Measurements from ENCODE around the gene LINS1. TPM values are rescaled to one million over a fixed set of nuclear protein-coding genes. Genes with fewer than 3 reads are reported as not detected.

Gene LINS1
- total RNA-seq, 2 experiments from 2014 or later, result 38.9 to 39.6 TPM

DNA sequence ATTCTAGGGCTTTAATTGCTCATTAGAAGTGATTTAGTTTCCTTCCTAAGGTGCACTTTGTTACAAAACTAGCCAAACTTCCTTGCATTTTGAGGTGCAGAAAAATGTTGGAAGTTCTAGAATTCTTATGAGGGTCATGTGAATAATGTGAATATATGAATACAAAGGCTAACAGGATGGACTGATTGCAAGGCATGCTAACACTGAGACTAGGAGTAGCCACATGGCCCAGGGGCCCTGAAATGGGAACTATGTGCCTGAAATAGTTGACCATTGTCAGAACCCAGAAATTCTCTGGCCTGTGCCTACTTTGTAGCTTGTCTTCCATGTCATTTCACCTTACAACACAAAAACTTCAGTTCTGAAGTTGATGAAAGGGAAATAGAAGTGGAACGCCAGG is 11.2 kb upstream of the LINS1 start:
- no peaks in the 10 kb centered on the region for H3K9me3 Mint-ChIP-seq
- H3K36me3 Mint-ChIP-seq (ENCODE audit: low read depth), result peaks cover 87% of the 10 kb centered on the region
- Histone ChIP-seq H3K9me3 (ENCODE audit: control insufficient read depth in 1 of 2, insufficient read depth in 1 of 2, low read length in 2 of 2) (no peaks in the 10 kb centered on the region), H3K27me3 (ENCODE audit: control insufficient read depth in 1 of 2, insufficient read depth in 2 of 2, low read length in 2 of 2) (no peaks in the 10 kb centered on the region), H3K27ac (ENCODE audit: low read depth in 1 of 2, low read length in 2 of 2) (no peak overlapping the region), H3K4me1 (ENCODE audit: insufficient read depth, low read length) (no peaks in the 10 kb centered on the region), H3K4me3 (ENCODE audit: low read length) (no peak overlapping the region), H3K36me3 (ENCODE audit: insufficient read depth, low read length) (peaks cover 74% of the 10 kb centered on the region)
- ATAC-seq (ENCODE audit: poor library complexity) (no peak), DNase-seq (no peak)
- H3K27ac Mint-ChIP-seq, result no peak overlapping the region
- TF ChIP-seq, protein P1, sequence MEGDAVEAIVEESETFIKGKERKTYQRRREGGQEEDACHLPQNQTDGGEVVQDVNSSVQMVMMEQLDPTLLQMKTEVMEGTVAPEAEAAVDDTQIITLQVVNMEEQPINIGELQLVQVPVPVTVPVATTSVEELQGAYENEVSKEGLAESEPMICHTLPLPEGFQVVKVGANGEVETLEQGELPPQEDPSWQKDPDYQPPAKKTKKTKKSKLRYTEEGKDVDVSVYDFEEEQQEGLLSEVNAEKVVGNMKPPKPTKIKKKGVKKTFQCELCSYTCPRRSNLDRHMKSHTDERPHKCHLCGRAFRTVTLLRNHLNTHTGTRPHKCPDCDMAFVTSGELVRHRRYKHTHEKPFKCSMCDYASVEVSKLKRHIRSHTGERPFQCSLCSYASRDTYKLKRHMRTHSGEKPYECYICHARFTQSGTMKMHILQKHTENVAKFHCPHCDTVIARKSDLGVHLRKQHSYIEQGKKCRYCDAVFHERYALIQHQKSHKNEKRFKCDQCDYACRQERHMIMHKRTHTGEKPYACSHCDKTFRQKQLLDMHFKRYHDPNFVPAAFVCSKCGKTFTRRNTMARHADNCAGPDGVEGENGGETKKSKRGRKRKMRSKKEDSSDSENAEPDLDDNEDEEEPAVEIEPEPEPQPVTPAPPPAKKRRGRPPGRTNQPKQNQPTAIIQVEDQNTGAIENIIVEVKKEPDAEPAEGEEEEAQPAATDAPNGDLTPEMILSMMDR (IDR thresholded peaks at IDR 0.05), result no peak
- ChIA-PET CTCF (no interaction called here), POLR2A (no interaction called here)
- peaks cover 30% of the 10 kb centered on the region for H3K4me1 Mint-ChIP-seq (ENCODE audit: low read depth)
- no peaks in the 10 kb centered on the region for H3K27me3 Mint-ChIP-seq
- no peak overlapping the region for H3K4me3 Mint-ChIP-seq
- intact Hi-C loops (cut with DNase I, micrococcal nuclease), result no loop called here

DNA sequence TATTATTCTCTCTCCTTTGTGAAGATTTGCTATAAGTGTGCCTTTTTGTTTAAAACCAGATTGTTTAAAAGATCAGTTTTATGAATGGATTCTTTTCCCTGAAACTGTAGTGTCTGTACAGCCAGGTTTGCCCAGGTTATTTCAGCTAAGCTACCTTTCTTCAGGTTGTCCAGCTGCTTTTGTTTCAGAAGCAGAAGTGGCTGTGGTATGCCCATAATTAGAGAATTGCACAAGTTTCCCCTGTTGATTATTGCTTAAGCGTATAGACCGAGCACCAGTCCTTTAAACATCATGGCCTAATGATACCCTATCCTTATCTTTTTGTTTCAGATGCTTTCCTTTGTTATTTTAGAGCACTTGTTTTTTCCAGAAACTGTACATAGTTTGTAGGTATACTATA is 10.6 kb upstream of the LINS1 start:
- Histone ChIP-seq H3K27ac (ENCODE audit: low read depth in 1 of 2, low read length in 2 of 2) (no peak overlapping the region), H3K36me3 (ENCODE audit: insufficient read depth, low read length) (peaks cover 70% of the 10 kb centered on the region), H3K27me3 (ENCODE audit: control insufficient read depth in 1 of 2, insufficient read depth in 2 of 2, low read length in 2 of 2) (no peaks in the 10 kb centered on the region), H3K4me1 (ENCODE audit: insufficient read depth, low read length) (no peaks in the 10 kb centered on the region), H3K4me3 (ENCODE audit: low read length) (no peak overlapping the region), H3K9me3 (ENCODE audit: control insufficient read depth in 1 of 2, insufficient read depth in 1 of 2, low read length in 2 of 2) (no peaks in the 10 kb centered on the region)
- DNase-seq (no peak), ATAC-seq (ENCODE audit: poor library complexity) (no peak)
- Mint-ChIP-seq H3K36me3 (ENCODE audit: low read depth) (peaks cover 89% of the 10 kb centered on the region), H3K4me3 (no peak overlapping the region), H3K27ac (no peak overlapping the region), H3K4me1 (ENCODE audit: low read depth) (peaks cover 35% of the 10 kb centered on the region), H3K27me3 (no peaks in the 10 kb centered on the region), H3K9me3 (no peaks in the 10 kb centered on the region)
- TF ChIP-seq, protein P1 (IDR thresholded peaks at IDR 0.05), result no peak
- CTCF ChIA-PET, result no interaction called here
- POLR2A ChIA-PET, result no interaction called here
- intact Hi-C loops (cut with DNase I, micrococcal nuclease), result no loop called here

DNA sequence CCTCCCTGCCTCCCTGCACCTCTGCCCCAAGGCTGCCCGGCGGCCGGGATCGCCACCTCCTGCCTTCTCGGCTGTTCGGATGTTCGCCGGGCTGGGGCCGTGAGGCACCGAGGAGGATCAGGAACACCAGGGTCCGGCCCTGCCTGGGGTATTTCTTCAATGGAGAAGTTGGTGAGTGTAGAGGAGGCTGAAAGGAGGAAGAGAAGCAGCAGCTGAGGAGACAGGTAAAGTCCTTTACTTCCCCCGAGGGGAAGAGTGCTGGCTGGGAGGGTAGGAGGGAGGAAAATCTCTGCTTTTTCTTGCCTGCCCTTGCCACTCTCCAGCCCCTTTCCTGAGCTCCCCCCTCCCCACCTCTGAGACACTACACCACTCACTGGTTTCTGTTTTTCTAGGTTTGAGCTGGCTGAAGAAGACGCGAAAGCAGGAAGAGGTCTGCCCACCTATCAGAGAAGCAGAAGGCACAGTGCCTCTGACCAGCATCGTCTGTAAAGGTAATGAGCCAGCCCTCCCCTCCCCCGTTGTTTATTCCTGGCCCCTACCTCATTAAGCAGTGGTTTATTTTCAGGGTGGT is 924 bp upstream of the LINS1 start:
- no peaks in the 10 kb centered on the region for H3K9me3 ChIP-seq (ENCODE audit: control insufficient read depth in 1 of 2, insufficient read depth in 1 of 2, low read length in 2 of 2)
- H3K27me3 ChIP-seq (ENCODE audit: control insufficient read depth in 1 of 2, insufficient read depth in 2 of 2, low read length in 2 of 2), result no peaks in the 10 kb centered on the region
- Mint-ChIP-seq H3K27me3 (no peaks in the 10 kb centered on the region), H3K4me3 (peak overlapping the region; percentile 96), H3K9me3 (no peaks in the 10 kb centered on the region), H3K36me3 (ENCODE audit: low read depth) (peaks cover 37% of the 10 kb centered on the region), H3K27ac (peak overlapping the region; percentile 87), H3K4me1 (ENCODE audit: low read depth) (peaks cover 60% of the 10 kb centered on the region)
- no peak for ATAC-seq (ENCODE audit: poor library complexity)
- peaks cover 38% of the 10 kb centered on the region for H3K4me1 ChIP-seq (ENCODE audit: insufficient read depth, low read length)
- ChIA-PET POLR2A (interaction anchor here (0.5 to 2.7 kb wide), 16 partner anchors 8 to 1121 kb away, joined by 3 to 29 read pairs (median 5); partner anchors contain the start of genes ADAMTS17, SNRPA1, TARS3 and TM2D3), CTCF (interaction anchor here (0.9 to 3.7 kb wide), 3 partner anchors 30 to 261 kb away, joined by 3 to 18 read pairs (median 5); no protein-coding TSS in a partner anchor)
- DNase-seq, result peak in 10 of 14 experiments; percentile 14 to 65 (median 23)
- peak overlapping the region; percentile 69 to 77 for H3K27ac ChIP-seq (ENCODE audit: low read depth in 1 of 2, low read length in 2 of 2)
- TF ChIP-seq, protein P1 (IDR thresholded peaks at IDR 0.05), result no peak
- intact Hi-C loops (cut with DNase I, micrococcal nuclease), result loop anchor here (2.0 to 10.0 kb wide), 10 partner anchors 30 to 1122 kb away; partner anchors contain the start of genes ADAMTS17 (in 2 of the 2), CHSY1 (in 1 of the 2), MEF2A (in 1 of the 2) and SELENOS (in 1 of the 2)
- peak overlapping the region; percentile 96 for H3K4me3 ChIP-seq (ENCODE audit: low read length)
- H3K36me3 ChIP-seq (ENCODE audit: insufficient read depth, low read length), result peaks cover 17% of the 10 kb centered on the region
